HCT116 (cell line): ENCODE data around the gene FBXW4. TPM values are rescaled to one million over a fixed set of nuclear protein-coding genes. Genes with fewer than 3 reads are reported as not detected.

Experiments used
- ATAC-seq: fragments of 200-7000 bp; cut with Tn5 transposase; 2 replicates; pipeline ENCODE4 v1.9.1; 2020; ENCODE audit warnings: mild to moderate bottlenecking, moderate library complexity
- BruUV-seq: library from RNA; stranded (reverse); fragments of 400-500 nt; replicated peaks from 2 replicates; lab custom pipeline; 2021; lab: Mats Ljungman, UMichigan
- CTCF ChIA-PET: fragments of 300-600 bp; sonication (Branson Sonifier 250); formaldehyde crosslinking; loops from one replicate; lab custom pipeline; 2021; ENCODE audit warnings: antibody characterized with exemption; lab: Charles Lee
- POLR2A ChIA-PET: fragments of 300-600, 350-600 bp; sonication (Branson Sonifier 250); formaldehyde crosslinking; loops from one replicate; lab custom pipeline; 2021; ENCODE audit warnings: antibody characterized with exemption; lab: Charles Lee
- RAD21 ChIA-PET, 2 experiments: fragments of 300-600 bp; sonication (Branson Sonifier 250); formaldehyde crosslinking; loops; one replicate each; lab custom pipeline; 2023; ENCODE audit warnings: low total read pairs in 2 of 2; ENCODE audit not compliant: uncharacterized antibody in 2 of 2, unreplicated experiment in 2 of 2, low non-redundant PET in 1 of 2; lab: Charles Lee
- DNase-seq: peaks from one replicate; pipeline ENCODE4 v3.0.0-alpha.2; 2010; ENCODE audit warnings: low read depth, low spot score
- H2AFZ ChIP-seq: fragments of 200-600 bp; shearing (Covaris generic), sonication (generic); 2 replicates; pipeline ENCODE4 v1.6.1; 2017; ENCODE audit warnings: low read depth, mixed run types, mixed read lengths, antibody characterized with exemption, low read length; ENCODE audit not compliant: poor library complexity, severe bottlenecking
- H3K27ac ChIP-seq: 2 replicates; pipeline ENCODE4 v1.5.1; 2012; ENCODE audit warnings: low read depth, low read length
- H3K27me3 ChIP-seq: fragments of 200-600 bp; sonication (generic); 2 replicates; pipeline ENCODE4 v1.6.1; 2016; ENCODE audit warnings: mixed run types, low read length, mixed read lengths; ENCODE audit not compliant: insufficient read depth
- H3K36me3 ChIP-seq, 2 experiments: fragments of 200-500 bp in 1 of 2; fragments of 200-600 bp in 1 of 2; sonication (Bioruptor generic) in 1 of 2; sonication (generic) in 1 of 2; 2 replicates each; pipeline versions ENCODE4 v1.5.1 to v1.6.1; 2014 to 2016; ENCODE audit warnings: low read length in 2 of 2, inconsistent platforms in 1 of 2, mixed read lengths in 1 of 2, mixed run types in 1 of 2; ENCODE audit not compliant: insufficient read depth in 2 of 2, control insufficient read depth in 1 of 2
- H3K4me1 ChIP-seq, 2 experiments: fragments of 200-600 bp in 1 of 2; sonication (generic) in 1 of 2; 2 replicates each; pipeline versions ENCODE4 v1.5.1 to v1.6.1; 2012 to 2017; ENCODE audit warnings: low read length in 2 of 2, inconsistent platforms in 1 of 2, mild to moderate bottlenecking in 1 of 2, mixed read lengths in 1 of 2, mixed run types in 1 of 2, moderate library complexity in 1 of 2; ENCODE audit not compliant: insufficient read depth in 2 of 2, control insufficient read depth in 1 of 2
- H3K4me2 ChIP-seq: fragments of 200-600 bp; sonication (generic); 2 replicates; pipeline ENCODE4 v1.6.1; 2017; ENCODE audit warnings: mixed run types, low read length, mixed read lengths
- H3K4me3 ChIP-seq, 2 experiments: fragments of 200-600 bp in 1 of 2; sonication (generic) in 1 of 2; replicated peaks in 1 of 2; 2 replicates each; pipeline ENCODE4 v1.5.1; 2011 to 2016; ENCODE audit warnings: low read length in 2 of 2, control low read depth in 1 of 2, low read depth in 1 of 2, mild to moderate bottlenecking in 1 of 2, mixed read lengths in 1 of 2, mixed run types in 1 of 2
- H3K79me2 ChIP-seq: fragments of 200-600 bp; sonication (generic); 2 replicates; pipeline ENCODE4 v1.6.1; 2017; ENCODE audit warnings: mild to moderate bottlenecking, mixed run types, low read length, moderate library complexity, mixed read lengths; ENCODE audit not compliant: insufficient read depth
- H3K9ac ChIP-seq: fragments of 200-600 bp; sonication (generic); 2 replicates; pipeline ENCODE4 v1.6.1; 2016; ENCODE audit warnings: low read length, mixed read lengths
- H3K9me2 ChIP-seq: fragments of 200-600 bp; sonication (generic), shearing (Covaris generic); 2 replicates; pipeline ENCODE4 v1.6.1; 2017; ENCODE audit warnings: mixed run types, mild to moderate bottlenecking, moderate library complexity; ENCODE audit not compliant: insufficient read depth
- H3K9me3 ChIP-seq, 2 experiments: fragments of 200-500 bp in 1 of 2; fragments of 200-600 bp in 1 of 2; sonication (Bioruptor generic) in 1 of 2; sonication (generic) in 1 of 2; 2 replicates each; pipeline ENCODE4 v1.6.1; 2014 to 2017; ENCODE audit warnings: low read length in 2 of 2, mixed read lengths in 2 of 2, inconsistent platforms in 1 of 2, low read depth in 1 of 2, mild to moderate bottlenecking in 1 of 2, mixed run types in 1 of 2, moderate library complexity in 1 of 2; ENCODE audit not compliant: control insufficient read depth in 1 of 2, insufficient read depth in 1 of 2
- H4K20me1 ChIP-seq: fragments of 200-600 bp; sonication (generic), shearing (Covaris generic); 2 replicates; pipeline ENCODE4 v1.6.1; 2017; ENCODE audit warnings: mixed run types, mild to moderate bottlenecking, moderate library complexity; ENCODE audit not compliant: insufficient read depth
- ATF3 ChIP-seq: IDR thresholded peaks from 2 replicates; pipeline ENCODE4 v1.6.1; 2012
- CEBPB ChIP-seq: IDR thresholded peaks from 2 replicates; pipeline ENCODE4 v1.6.1; 2012; ENCODE audit warnings: low read depth
- EZH2 ChIP-seq: fragments of 200-600 bp; sonication (generic); IDR thresholded peaks from 2 replicates; pipeline ENCODE4 v1.6.1; 2017; ENCODE audit warnings: antibody characterized with exemption, mixed run types
- EZH2phosphoT487 ChIP-seq: fragments of 200-600 bp; IDR thresholded peaks from 2 replicates; pipeline ENCODE4 v1.6.1; 2018; ENCODE audit warnings: antibody characterized with exemption, borderline replicate concordance
- FOSL1 ChIP-seq: IDR thresholded peaks from 2 replicates; pipeline ENCODE4 v1.6.1; 2012; ENCODE audit warnings: low read depth
- JUND ChIP-seq: IDR thresholded peaks from 2 replicates; pipeline ENCODE4 v1.6.1; 2012
- MAX ChIP-seq: IDR thresholded peaks from 2 replicates; pipeline ENCODE4 v1.6.1; 2012
- POLR2A ChIP-seq: IDR thresholded peaks from 2 replicates; pipeline ENCODE4 v1.7.0; 2011; ENCODE audit warnings: borderline replicate concordance; ENCODE audit not compliant: insufficient read depth, insufficient read length; ENCODE audit errors: extremely low read depth
- POLR2AphosphoS5 ChIP-seq: IDR thresholded peaks from 2 replicates; pipeline ENCODE4 v1.6.1; 2011; ENCODE audit warnings: mild to moderate bottlenecking, low read depth, low read length, moderate library complexity
- RAD21 ChIP-seq: IDR thresholded peaks from 2 replicates; pipeline ENCODE4 v1.6.1; 2012; ENCODE audit warnings: low read depth, mild to moderate bottlenecking
- REST ChIP-seq: IDR thresholded peaks from 2 replicates; pipeline ENCODE4 v1.6.1; 2012; ENCODE audit warnings: low read depth
- SIN3A ChIP-seq: IDR thresholded peaks from 2 replicates; pipeline ENCODE4 v1.6.1; 2012; ENCODE audit warnings: low read depth
- SP1 ChIP-seq: IDR thresholded peaks from 2 replicates; pipeline ENCODE4 v1.6.1; 2012; ENCODE audit warnings: low read depth
- SRF ChIP-seq: IDR thresholded peaks from 2 replicates; pipeline ENCODE4 v1.6.1; 2012; ENCODE audit warnings: low read depth
- TCF7L2 ChIP-seq: IDR thresholded peaks from 2 replicates; pipeline ENCODE4 v1.7.0; 2011; ENCODE audit warnings: borderline replicate concordance, inconsistent platforms; ENCODE audit not compliant: insufficient read depth, insufficient read length; ENCODE audit errors: extremely low read depth
- ZBTB33 ChIP-seq: IDR thresholded peaks from 2 replicates; pipeline ENCODE4 v1.6.1; 2011; ENCODE audit warnings: mild to moderate bottlenecking, low read length, moderate library complexity; ENCODE audit not compliant: insufficient replicate concordance; ENCODE audit errors: extremely low read depth
- ZNF274 ChIP-seq: fragments of 200-500 bp; sonication (Bioruptor generic); IDR thresholded peaks from 2 replicates; pipeline ENCODE4 v1.6.1; 2014; ENCODE audit warnings: mild to moderate bottlenecking, low read depth, low read length, inconsistent platforms
- intact Hi-C: fragments of 100-400 bp; cut with micrococcal nuclease; formaldehyde crosslinking; loops from 2 replicates; pipeline ENCODE4 v1.10.0; 2022
- total RNA-seq: library from RNA; stranded (reverse); gene quantifications from one replicate; pipeline ENCODE4 v1.2.1, GENCODE V29; 2021; ENCODE audit not compliant: unreplicated experiment

FBXW4 gene
- total RNA-seq, 1 experiment from 2014 or later, result 35.3 TPM

- Histone ChIP-seq H2AFZ (no peak overlapping the region), H3K79me2 (no peaks in the 10 kb centered on the region), H3K4me2 (no peak overlapping the region), H3K27ac (no peak overlapping the region), H3K9me2 (no peaks in the 10 kb centered on the region), H3K9me3 (no peaks in the 10 kb centered on the region), H3K9ac (no peak overlapping the region), H3K27me3 (no peaks in the 10 kb centered on the region), H3K4me1 (no peaks in the 10 kb centered on the region), H4K20me1 (no peaks in the 10 kb centered on the region), H3K36me3 (no peaks in the 10 kb centered on the region), H3K4me3 (no peak overlapping the region)
- ChIA-PET POLR2A (no interaction called here), RAD21 (no interaction called here), CTCF (no interaction called here)
- DNase-seq, result no peak
- BruUV-seq, result no TSS peak
- no peak for ATAC-seq
- intact Hi-C loops, result no loop called here
- TF ChIP-seq SRF (no peak), EZH2 (no peak), EZH2phosphoT487 (no peak), SIN3A (no peak), SP1 (no peak), CEBPB (no peak), RAD21 (no peak), POLR2AphosphoS5 (no peak), FOSL1 (no peak), TCF7L2 (no peak), POLR2A (no peak), MAX (no peak), JUND (no peak), ATF3 (no peak), ZNF274 (no peak), REST (no peak), ZBTB33 (no peak)
- TF ChIP-seq, all 23 proteins: peak for 0
Observed at GRCh38 chr10:101684782-101685181, 10.2 kb downstream of the FBXW4 start.
